HG02981 (cell line): Measurements from ENCODE around the gene SCO2.

Experiments
- ATAC-seq: cut with Tn5 transposase; IDR thresholded peaks from one replicate; pipeline ENCODE4 v1.9.1; 2021; ENCODE audit warnings: mild to moderate bottlenecking, moderate library complexity; ENCODE audit not compliant: unreplicated experiment

SCO2 gene

DNA sequence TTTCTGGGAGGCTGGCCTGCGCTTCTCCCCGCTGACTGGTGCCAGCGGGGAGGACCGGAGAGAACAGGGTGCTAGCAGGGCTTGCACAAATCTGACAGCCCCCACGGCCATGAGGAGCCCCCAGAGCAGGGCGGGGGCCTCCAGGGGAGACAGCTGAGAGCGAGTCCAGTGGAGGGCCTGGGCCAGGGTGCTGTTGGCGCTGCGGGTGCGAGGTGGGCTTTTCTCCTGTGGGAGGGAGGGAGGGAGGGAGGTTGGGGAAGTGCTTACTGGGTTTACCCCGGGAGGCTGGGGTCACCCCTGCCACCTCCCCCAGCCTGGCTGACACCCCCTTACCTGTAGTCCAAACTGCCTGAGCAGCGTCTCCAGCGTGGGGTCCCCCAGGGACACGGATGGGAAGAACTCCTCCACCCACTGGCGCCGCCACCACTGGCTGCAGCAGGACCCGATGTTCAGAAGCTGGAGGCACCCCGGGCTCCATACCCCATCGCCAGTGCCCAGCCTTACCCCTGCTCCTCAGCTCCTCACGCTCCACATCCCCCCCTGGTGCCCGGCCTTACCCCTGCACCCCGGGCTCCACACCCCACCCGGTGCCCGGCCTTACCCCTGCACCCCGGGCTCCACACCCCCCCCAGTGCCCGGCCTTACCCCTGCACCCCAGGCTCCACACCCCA is 21.8 kb downstream of the SCO2 start:
- no peak for ATAC-seq

DNA sequence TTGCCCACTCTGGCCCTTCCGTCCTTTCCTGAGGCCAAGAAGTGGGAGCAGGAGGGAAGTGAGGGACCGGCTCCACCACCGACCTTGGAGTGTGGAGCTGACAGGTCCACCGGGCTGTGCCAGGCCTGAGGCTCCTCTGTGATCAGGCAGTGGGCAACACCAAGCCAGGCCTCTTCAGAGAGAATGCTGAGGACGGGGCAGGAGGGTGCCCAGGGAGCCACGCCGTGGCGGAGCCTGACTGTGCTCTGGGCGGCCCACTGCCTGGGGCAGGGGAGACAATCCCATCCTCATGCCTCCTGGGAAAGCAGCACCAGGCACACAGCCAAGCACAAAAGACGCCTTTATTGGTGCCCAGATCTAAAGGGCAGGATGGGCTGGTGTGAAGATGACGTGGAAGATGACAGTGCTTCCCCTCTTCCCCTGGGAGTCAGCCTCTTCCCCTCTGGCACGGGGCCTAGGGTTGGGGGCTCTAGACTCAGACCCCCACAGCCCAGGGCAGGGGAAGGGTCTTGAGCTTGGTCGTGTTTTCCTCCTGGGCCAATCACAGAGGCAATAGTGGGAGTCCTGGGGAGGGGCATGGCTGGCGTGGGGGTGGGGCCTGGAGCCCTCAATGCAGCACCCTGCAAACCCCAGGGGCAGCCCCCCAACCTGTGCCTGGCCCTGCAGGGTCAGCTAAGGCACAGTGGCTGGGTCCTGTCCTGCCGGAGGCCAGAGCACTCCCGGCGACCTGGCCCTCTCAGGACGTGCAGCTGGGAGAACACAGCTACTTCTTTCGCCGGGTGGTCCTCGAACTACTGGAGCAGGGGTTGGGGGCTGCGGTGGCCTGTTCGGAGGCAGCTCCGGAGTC is 22.5 kb downstream of the SCO2 start:
- no peak for ATAC-seq

DNA sequence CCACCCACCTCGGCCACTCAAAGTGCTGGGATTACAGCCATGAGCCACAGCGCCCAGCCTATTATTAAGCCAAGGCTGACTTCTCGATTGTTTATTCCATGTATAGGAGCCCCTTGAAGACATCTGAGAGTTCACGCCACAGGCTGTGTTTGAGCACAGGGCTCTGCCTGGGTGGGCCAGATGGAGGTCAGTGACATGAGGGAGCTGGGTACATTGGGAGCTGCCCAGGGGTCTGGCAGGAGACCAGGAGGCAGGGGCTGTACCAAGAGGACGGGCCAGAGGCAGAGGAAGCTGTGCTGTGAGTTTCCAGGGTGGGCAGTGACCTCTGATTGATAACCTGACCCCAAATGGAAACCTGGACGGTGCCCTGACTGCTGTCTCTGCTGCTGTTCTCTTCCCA is 23.3 kb downstream of the SCO2 start:
- no peak for ATAC-seq

DNA sequence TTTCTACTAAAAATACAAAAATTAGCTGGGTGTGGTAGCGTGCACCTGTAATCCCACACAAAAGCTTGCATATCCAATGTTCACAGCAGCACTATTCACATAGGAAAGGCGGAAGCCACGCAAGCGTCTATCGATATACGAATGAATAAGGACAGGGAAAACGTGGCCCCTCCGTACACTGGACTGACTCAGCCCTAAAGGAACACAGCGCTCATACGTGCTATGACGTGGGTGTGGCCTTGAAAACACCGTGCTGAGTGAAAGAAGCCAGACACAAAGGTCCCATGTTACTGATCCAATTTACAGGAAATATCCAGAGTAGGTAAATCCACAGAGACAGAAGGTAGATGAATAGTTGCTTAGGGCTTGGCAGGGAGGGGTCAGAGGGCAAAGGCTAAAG is 24.9 kb downstream of the SCO2 start:
- no peak for ATAC-seq

DNA sequence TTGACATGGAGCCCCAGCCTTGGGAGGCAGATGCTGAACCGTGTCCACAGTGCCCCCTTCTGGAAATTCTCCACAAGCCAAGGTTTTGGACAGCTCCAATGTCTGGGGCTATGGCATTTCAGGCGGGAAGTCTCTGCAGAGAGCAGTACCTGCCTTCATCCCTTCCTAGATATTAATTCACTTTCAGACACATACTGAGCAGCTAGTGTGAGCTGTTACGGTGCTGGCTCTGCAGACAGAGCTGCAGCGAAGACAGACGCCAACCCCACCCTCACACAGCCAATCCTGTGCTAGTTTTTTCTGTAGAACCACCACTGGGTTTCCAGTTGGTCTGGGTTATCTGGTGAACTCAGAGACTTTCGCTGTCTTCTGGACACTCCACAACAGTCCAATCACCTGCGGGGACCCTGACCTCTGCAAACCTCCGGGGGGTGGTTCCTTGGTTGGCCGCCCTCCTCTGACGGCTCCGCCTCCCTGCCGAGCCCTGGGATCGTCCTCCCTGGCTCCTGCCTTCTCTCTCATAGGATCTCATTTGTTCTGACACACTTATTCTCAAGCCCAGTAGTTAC is 27.0 kb downstream of the SCO2 start:
- no peak for ATAC-seq

DNA sequence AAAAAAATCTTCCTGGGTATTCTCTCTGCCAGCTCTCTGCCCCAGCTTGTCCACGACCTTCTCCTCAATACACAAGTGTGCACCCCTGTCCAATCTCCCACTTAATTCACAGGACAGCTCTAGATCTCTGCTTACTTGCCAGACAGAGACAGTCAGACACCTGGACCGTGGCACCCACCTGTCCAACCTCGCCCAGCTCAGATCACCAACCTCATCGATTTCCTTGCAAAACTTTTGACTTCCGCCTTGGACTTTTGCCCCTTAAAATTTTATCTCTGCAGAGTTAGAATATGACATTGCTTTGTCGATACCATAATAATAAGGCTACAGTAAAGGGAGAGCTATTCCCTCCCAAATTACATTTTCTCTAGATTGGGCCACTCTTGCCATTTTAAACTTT is 28.3 kb downstream of the SCO2 start:
- no peak for ATAC-seq

DNA sequence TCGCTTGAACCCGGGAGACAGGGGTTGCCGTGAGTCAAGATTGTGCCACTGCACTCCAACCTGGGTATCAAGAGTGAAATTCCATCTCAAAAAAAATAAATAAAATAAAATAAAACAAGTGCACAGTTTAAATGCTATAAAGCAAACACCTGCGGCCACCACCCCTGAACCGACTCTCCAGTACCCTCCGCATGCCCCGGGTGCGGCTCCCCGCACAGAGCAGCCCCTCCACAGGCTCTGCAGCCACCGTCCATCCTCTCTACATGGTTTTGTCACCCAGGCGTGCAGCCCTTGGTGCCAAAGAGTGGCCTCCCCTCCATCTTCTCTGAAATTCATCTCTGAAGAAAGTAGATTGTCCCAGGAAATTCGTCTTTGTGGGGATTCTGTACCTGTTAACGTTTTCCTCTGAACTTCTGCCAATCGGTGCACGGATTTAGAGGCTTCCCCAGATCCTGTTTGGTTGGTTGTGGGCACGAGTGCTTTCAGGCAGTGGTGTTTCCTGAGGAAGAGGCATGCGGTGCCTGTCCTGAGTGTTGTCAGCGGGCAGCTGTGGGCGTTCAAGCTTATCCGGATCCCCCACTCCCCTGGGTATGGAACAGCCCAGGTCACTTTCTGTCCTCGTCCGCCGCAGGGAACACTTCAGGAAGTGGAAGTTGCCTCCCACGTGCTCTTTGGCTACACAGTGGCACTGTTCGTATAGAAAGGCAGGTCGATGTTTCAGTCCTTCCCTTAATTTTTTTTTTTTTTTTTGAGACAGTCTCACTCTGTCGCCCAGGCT is 34.7 kb downstream of the SCO2 start:
- ATAC-seq, result no peak

DNA sequence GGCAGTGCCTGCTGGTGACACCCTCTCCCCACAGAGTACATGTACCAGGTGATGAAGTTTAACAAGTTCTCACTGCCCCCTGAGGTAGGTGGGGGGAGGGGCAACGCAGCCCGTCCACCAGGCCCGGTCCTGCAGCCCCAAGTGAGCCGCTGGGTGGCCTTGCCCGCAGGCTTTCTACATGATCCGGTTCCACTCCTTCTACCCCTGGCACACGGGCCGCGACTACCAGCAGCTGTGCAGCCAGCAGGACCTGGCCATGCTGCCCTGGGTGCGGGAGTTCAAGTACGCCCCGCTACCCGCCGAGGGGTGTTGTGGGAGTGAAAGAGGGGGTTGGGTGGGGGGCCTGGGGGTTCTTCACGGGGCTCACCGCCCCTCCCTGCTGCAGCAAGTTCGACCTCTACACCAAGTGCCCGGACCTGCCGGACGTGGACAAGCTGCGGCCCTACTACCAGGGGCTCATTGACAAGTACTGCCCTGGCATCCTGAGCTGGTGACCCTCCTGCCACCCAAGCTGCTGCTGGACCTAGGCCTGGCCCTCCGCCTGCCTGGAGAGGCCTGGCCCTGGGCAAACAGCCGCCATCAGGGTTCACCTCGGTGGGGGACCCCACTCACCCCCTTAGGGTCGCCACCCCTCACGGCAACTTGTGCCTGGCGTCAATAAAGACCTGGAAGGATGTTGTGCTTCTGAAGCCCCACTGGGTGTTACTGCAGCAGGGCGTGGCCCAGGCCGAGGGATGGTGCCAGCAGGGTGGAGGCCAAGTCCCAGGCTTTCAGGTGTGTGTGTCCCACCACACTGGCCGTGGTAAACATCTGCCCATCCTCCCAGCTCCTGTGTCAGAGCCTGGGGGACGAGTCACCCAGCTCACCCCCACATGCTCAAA is 35.8 kb downstream of the SCO2 start:
- ATAC-seq, result no peak

DNA sequence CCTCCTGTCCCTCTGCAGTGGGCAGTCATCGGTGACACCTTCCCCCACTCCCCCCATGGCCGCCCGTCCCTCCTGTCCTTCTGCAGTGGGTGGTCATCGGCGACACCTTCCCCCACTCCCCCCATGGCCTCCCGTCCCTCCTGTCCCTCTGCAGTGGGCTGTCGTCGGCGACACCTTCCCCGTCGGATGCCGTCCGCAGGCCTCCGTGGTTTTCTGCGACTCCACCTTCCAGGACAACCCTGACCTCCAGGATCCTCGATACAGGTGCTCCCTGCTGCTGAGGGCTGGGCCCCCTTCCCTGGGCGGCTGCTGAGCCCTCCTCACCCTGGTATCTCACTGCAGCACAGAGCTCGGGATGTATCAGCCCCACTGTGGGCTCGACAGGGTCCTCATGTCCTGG is 36.5 kb downstream of the SCO2 start:
- ATAC-seq, result no peak

DNA sequence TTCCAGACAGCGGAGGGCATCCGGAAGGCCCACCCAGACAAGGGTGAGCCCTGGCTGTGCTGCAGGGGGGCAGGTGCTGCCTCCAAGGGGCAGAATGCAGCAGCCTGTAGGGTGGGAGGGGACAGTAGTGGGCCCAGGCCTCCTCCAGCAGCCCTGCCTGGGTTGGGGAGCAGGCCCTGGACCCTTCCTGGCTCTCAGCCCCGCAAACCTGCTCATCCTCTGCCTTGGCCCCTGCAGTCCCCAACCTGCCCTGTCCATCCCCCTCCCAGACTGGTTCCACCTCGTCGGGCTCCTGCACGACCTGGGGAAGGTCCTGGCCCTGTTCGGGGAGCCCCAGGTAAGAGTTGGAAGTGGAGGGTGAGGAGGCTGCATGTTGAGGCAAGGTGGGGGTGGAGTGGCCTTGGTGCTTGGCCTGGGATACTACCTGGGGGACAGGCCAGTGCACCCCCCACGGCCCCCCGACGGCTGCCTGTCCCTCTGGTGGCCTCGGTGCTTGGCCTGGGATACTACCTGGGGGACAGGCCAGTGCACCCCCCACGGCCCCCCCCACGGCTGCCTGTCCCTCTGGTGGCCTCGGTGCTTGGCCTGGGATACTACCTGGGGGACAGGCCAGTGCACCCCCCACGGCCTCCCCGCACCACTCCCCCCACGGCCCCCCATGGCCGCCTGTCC is 37.3 kb downstream of the SCO2 start:
- no peak for ATAC-seq

DNA sequence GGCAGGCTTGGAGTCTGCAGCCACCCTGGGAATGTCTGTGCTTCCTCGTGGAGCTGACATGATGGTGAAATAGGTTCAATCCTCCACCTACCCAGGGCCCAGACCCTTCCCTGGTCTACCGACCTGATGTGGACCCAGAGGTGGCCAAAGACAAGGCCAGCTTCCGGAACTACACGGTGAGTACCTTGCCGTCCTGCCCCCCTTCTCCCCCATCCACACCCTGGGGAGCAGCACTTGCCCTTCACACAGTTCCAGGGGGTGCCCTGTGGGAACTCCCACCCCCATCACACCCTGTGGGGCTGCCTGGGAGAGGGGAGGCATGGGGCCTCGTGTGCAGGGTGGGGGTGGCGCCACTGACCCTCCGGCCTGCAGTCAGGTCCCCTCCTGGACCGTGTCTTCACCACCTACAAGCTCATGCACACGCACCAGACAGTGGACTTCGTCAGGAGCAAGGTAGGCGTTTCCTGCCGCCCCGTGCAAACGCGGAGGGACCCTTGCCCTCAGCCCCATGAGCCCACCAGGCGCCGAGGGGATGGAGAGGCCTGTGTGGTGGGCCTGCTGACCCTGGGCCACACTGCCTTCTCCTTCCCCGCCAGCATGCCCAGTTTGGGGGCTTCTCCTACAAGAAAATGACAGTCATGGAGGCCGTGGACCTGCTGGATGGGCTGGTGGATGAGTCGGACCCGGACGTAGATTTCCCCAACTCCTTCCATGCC is 38.0 kb downstream of the SCO2 start:
- no peak for ATAC-seq

DNA sequence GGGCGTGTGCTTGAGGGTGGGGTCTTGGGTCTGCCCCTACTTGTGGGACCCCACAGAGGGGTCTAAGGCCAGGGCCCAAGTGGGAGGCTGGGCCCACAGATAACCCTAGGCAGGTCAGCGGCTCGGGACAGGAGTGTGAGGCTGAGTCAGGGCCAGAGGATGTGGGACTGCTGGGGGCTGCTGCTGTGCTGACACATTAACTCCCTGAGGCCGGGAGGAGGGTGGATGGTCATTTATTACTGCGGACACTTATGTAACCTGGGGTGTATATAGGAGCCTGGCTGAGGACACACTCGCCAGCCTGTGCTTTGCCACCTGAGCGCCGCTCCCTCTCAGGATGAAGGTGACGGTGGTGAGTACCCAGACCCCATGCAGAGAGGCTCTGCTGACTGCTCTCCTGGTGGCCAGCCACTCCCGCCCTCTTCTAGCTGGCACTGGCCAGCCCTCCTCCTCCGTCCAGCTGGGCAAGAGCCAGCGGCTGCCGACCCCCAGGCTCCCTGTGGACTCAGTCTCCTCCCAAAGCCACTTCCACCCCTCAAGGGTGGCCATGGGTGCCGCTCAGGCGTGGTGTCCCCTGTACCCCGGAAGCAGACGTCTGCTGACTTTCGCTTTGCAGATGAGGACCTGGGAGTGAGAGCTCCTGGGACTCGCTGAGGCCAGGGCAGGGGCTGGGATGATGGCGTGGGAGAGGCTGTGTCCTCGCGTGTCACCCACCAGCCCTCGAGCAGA is 38.7 kb downstream of the SCO2 start, which contains the start of gene MIOX:
Gene MIOX (plus strand): TSS at position 299 of the 729 bp plus-strand sequence. CDS start 39 bp downstream, at position 338.
- no peak for ATAC-seq

DNA sequence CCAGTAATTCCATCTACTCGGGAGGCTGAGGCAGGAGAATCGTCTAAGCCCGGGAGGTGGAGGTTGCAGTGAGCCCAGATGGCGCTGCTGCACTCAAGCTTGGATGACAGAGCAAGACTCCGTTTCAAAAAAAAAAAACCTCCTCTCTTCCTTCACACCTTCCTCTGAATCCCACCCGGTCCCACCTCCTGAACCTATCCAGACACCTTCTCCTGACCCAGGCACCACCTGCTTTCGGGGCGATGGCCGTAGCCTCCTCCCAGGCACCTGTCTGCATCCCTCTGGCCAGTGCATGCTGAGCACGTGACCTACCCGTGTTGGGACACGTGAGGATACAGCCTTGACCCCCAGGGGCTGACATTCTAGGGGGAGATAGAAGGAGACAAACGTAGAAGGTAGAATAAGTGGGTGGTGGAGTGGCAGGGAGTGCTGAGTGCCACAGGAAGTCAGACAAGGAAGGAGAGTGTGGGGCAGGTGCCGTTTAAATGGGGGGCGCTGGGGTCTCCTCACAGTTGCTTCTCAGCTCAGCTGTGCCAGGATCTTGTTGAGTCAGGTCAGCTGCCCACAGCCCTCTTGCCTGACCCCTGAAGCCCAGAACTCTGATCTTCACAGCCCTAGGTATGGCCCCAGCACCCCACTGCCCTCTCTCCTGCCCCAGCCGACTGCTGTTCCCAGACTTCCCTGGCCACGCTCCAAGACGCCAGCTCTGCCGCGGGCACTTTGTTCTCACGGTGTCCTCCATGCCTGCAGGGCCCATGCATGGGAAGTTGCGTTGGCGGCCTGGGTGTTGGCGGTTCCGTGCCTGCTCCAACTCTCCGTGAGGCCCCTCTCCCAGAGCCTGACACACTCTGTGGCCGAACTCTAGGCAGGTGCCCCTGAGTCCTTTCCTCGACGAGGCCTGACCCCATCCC is 39.9 kb downstream of the SCO2 start:
- no peak for ATAC-seq

DNA sequence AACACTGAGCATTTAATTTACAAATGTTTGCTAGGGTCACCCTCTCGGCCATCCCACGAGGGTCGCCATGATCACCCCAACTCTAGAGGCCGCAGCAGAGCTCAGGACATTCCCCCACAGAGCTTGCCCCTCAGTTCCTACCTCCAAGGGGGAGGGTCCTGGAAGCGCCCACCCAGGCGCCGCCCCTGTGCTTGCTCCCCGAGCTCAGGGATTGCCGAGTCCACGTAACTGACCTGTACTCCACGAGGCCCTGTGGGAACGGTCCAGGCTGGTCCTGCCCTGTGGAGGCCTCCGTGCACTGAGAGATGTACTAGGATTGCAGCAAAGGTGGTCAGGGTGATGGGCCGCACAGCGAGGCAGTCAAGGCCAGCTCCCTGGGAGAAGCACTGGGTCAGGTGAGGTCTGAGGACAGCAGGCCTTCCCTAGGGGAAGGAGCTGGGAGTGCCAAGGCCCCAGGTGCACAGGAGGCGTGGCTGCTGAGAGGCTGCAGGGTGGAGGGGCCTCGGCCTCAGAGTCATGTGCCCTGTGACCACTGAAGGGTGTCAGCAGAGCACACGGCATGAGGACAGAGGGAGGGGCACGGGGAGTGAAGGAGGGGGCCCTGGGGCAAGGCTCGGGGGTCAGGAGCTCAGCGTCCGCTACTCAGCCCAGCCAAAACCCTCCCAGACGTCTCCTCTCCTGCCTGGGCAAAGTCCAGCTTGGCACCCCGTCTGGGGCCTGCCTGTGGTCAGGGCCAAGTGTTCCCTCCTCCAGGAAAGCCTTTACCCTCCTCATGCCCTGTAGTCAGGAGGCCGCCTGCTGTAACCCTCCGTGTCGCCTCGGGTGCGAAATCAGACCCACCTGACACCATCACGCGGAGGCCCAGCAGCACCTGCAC is 41.2 kb downstream of the SCO2 start:
- no peak for ATAC-seq

DNA sequence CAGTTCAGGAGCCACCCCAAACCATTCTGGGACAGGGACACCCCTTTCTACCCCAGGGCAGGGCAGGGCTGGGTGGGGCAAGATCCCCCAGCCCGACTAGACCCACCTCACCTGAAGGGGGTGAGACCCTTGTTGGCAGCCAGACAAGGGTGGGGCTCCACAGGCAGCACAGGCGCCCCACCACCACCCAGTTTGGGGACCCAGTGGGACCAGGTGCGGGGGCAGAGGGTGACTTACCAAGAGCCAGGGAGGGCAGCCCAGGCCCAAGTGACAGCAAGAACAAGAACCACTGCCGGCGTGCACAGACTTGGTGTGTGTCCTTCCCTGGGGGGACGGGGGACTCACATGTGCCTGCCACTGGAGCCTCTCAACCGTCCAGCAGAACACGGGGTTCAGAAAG is 41.8 kb downstream of the SCO2 start:
- ATAC-seq, result no peak

DNA sequence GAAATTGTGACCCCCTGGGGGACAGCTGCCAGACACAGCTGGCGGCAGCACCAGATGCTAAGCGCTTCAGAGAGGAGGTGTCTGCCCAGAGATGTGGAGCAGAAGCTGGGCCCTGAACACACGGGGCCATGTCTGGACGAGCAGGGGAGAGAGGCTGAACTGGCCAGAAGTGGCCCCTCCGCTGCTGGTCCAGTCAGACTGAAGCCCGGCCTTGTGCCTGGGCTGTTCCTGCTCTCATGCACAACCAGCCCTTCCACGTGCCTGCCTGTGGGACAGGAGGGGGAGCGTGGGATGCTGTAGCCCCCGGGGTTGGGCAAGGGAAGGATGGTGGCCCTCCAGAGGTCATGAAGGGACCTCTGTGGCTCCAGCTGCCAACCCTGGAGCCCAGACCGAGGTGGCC is 42.3 kb downstream of the SCO2 start:
- ATAC-seq, result no peak
